Breast epithelium (tissue), 4 donors: Measurements from ENCODE around the gene LYPD3. TPM values are rescaled to one million over a fixed set of nuclear protein-coding genes. Genes with fewer than 3 reads are reported as not detected.

Experiments used
- DNase-seq, 2 donors: peaks; one replicate each; pipeline ENCODE4 v3.0.0-alpha.2; 2019; ENCODE audit warnings: low spot score in 2 of 2
- H3K27ac ChIP-seq, 2 donors: fragments of 200-600 bp; sonication (generic) in 1 of 2; one replicate each; pipeline ENCODE4 v1.5.1; 2016 to 2019; ENCODE audit warnings: mild to moderate bottlenecking in 1 of 2
- H3K27me3 ChIP-seq, 2 donors: fragments of 200-600 bp; sonication (generic) in 1 of 2; one replicate each; pipeline versions ENCODE4 v1.5.1 to v1.6.0; 2017 to 2019; ENCODE audit warnings: control low read depth in 1 of 2, mild to moderate bottlenecking in 1 of 2
- H3K36me3 ChIP-seq: fragments of 200-600 bp; one replicate; pipeline ENCODE4 v1.5.1; 2019
- H3K4me1 ChIP-seq, 2 donors: fragments of 200-600 bp; sonication (generic); one replicate each; pipeline ENCODE4 v1.5.1; 2016 to 2019; ENCODE audit warnings: control low read depth in 1 of 2
- H3K4me3 ChIP-seq, 3 donors: fragments of 200-600 bp; sonication (generic); 1 replicate in 2 of 3; 2 replicates in 1 of 3; pipeline ENCODE4 v1.5.1; 2016 to 2019; ENCODE audit warnings: mild to moderate bottlenecking in 3 of 3, moderate library complexity in 2 of 3
- H3K9me3 ChIP-seq, 2 donors: fragments of 200-600 bp; sonication (generic) in 1 of 2; one replicate each; pipeline ENCODE4 v1.5.1; 2016 to 2019; ENCODE audit warnings: control low read depth in 1 of 2
- POLR2A ChIP-seq: fragments of 450-650 bp; IDR thresholded peaks from one replicate; pipeline ENCODE4 v1.6.1; 2016; ENCODE audit warnings: antibody characterized with exemption, mild to moderate bottlenecking, moderate library complexity
- POLR2AphosphoS5 ChIP-seq, 3 donors: sonication (generic); formaldehyde crosslinking; IDR thresholded peaks; one replicate each; pipeline ENCODE4 v1.6.1; 2017; ENCODE audit warnings: antibody characterized with exemption in 3 of 3
- intact Hi-C: fragments of 100-400 bp; cut with DNase I; formaldehyde crosslinking; loops from one replicate; pipeline ENCODE4 v1.15.1; 2023; ENCODE audit warnings: low total_unique reads
- total RNA-seq, 3 donors: library from RNA; depleted of rRNA; stranded (reverse); fragments of >200 nt; gene quantifications; one replicate each; pipeline ENCODE4 v1.1.0, GENCODE V29; 2016
- TF ChIP-seq, protein P1 (sequence below), 3 donors: fragments of 450-650 bp; IDR thresholded peaks; one replicate each; pipeline ENCODE4 v1.5.1; 2016 to 2017; ENCODE audit warnings: antibody characterized with exemption in 3 of 3, mild to moderate bottlenecking in 3 of 3, moderate library complexity in 3 of 3

The LYPD3 gene
- total RNA-seq, 3 donors from 2014 or later, result 5.2 to 17.6 TPM; not detected in 1

DNA sequence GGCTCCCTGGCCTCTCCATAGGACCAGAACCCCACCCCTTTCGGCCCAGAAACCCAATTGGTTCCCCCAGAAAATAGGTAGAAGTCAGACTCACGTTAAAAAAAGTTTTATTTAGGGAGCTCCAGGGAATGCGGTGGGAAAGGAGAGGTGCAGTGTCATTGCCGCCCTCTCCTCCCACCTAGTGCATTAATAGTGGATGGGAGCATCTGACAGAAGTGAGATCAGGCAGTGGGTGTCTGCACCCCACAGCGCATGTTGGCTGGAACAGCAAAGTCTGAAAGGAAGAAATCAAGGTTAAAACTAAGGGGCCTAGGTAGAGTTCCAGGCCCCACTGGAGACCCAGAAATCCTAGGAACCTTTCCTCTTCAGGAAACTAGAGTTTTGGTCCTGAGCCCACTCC is 41.2 kb upstream of the LYPD3 start:
- TF ChIP-seq POLR2AphosphoS5 (IDR thresholded peaks at IDR 0.05), result no peak
- intact Hi-C loops, result no loop called here

DNA sequence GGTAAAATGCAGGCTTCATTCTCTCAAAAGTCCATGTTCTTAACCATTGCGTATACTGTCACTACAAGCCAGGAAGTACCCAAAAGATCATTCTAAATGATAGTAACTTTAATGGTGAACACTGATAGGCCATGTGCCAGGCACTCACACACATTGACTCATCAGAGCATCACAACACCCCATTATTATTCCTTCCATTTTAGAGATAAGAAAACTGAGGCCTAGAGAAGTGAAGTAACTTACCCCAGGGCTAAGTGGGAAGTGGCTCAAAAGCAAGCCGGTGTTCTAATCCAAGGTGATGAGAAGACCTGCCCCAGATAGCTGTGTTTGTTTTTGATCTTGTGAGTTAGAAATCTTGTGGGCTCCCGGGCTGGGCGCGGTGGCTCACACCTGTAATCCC is 40.5 kb upstream of the LYPD3 start:
- no peak for TF ChIP-seq POLR2A
- TF ChIP-seq, protein P1, sequence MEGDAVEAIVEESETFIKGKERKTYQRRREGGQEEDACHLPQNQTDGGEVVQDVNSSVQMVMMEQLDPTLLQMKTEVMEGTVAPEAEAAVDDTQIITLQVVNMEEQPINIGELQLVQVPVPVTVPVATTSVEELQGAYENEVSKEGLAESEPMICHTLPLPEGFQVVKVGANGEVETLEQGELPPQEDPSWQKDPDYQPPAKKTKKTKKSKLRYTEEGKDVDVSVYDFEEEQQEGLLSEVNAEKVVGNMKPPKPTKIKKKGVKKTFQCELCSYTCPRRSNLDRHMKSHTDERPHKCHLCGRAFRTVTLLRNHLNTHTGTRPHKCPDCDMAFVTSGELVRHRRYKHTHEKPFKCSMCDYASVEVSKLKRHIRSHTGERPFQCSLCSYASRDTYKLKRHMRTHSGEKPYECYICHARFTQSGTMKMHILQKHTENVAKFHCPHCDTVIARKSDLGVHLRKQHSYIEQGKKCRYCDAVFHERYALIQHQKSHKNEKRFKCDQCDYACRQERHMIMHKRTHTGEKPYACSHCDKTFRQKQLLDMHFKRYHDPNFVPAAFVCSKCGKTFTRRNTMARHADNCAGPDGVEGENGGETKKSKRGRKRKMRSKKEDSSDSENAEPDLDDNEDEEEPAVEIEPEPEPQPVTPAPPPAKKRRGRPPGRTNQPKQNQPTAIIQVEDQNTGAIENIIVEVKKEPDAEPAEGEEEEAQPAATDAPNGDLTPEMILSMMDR (IDR thresholded peaks at IDR 0.05), result no peak
- Histone ChIP-seq H3K4me1 (peaks cover 0 to 3% of the 10 kb centered on the region in 2 donors), H3K27ac (no peak overlapping the region), H3K9me3 (no peaks in the 10 kb centered on the region), H3K36me3 (no peaks in the 10 kb centered on the region), H3K4me3 (no peak overlapping the region), H3K27me3 (no peaks in the 10 kb centered on the region)
- intact Hi-C loops, result no loop called here
- DNase-seq, result no peak

More for the DNA sequence above, 41.2 kb upstream of the LYPD3 start:
- H3K27ac ChIP-seq, result no peak overlapping the region
- no peak for DNase-seq
- no peak overlapping the region for H3K4me3 ChIP-seq
- H3K9me3 ChIP-seq, result no peaks in the 10 kb centered on the region
- H3K36me3 ChIP-seq, result no peaks in the 10 kb centered on the region
- no peaks in the 10 kb centered on the region for H3K27me3 ChIP-seq
- H3K4me1 ChIP-seq, result peaks cover 0 to 3% of the 10 kb centered on the region in 2 donors

DNA sequence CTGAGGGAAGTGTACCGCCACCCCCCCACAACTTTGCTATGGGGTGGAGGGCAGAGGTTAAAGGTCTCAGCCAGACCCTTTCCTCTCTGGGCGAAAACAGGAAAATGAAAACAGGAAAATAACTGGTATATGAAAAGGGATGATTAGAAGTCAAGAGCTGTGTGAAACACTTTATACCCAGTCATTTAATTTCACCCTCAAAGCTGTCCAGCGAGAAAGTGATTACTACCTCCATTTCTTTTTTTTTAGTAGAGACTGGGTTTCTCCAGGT is 39.7 kb upstream of the LYPD3 start:
- Histone ChIP-seq H3K36me3 (no peaks in the 10 kb centered on the region), H3K27ac (peak overlapping the region; percentile 80 to 94), H3K27me3 (no peaks in the 10 kb centered on the region), H3K4me3 (peak overlapping the region in 2 of 3 donors; percentile 67 to 97), H3K4me1 (peaks cover 0 to 3% of the 10 kb centered on the region in 2 donors), H3K9me3 (no peaks in the 10 kb centered on the region)
- DNase-seq, result no peak
- TF ChIP-seq POLR2AphosphoS5 (IDR thresholded peaks at IDR 0.05) (no peak), POLR2A (no peak)
- TF ChIP-seq, protein P1 (IDR thresholded peaks at IDR 0.05), result no peak
- intact Hi-C loops, result no loop called here

DNA sequence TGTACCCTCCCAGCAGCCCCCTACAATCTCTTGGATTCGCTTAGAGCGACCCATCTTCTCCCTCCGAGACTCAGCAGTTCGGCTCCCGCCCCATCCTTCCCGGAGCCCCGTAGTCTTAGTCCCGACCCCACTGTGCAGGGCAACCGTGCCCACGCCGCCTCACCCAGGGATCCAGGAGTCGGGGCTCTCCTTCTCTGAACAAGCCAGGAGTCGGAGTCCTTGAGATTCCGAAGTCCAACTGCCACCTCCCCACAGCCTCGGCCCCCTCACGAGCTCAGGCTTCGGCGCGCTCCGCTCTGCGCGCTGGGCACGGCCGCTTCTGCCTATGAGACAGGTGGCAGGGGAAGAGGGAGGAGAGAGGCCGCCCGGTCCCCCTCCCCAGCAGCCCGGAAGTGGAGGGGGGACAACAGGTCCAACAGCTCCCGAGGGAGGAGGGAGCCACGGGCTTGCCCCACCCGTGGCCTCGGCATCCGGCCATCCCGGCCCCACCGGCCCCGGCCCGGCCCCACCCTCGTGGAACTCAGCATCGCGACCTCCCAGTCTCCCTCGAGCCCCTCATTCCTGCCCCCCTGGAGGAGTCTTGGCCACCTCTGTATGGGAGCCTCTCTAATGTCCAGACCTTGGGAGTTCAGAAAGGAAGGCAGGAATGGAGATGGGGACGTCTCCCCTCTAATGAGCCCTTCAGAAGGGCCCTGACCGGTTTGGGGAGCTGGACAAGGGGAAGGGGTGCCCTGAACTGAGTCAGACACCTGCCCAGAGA is 39.2 kb upstream of the LYPD3 start, which contains the start of gene PHLDB3:
Gene PHLDB3 (minus strand): TSS at position 321 of the 760 bp plus-strand sequence. CDS start 628 bp downstream, outside the sequence.
- H3K27me3 ChIP-seq, result no peaks in the 10 kb centered on the region

DNA sequence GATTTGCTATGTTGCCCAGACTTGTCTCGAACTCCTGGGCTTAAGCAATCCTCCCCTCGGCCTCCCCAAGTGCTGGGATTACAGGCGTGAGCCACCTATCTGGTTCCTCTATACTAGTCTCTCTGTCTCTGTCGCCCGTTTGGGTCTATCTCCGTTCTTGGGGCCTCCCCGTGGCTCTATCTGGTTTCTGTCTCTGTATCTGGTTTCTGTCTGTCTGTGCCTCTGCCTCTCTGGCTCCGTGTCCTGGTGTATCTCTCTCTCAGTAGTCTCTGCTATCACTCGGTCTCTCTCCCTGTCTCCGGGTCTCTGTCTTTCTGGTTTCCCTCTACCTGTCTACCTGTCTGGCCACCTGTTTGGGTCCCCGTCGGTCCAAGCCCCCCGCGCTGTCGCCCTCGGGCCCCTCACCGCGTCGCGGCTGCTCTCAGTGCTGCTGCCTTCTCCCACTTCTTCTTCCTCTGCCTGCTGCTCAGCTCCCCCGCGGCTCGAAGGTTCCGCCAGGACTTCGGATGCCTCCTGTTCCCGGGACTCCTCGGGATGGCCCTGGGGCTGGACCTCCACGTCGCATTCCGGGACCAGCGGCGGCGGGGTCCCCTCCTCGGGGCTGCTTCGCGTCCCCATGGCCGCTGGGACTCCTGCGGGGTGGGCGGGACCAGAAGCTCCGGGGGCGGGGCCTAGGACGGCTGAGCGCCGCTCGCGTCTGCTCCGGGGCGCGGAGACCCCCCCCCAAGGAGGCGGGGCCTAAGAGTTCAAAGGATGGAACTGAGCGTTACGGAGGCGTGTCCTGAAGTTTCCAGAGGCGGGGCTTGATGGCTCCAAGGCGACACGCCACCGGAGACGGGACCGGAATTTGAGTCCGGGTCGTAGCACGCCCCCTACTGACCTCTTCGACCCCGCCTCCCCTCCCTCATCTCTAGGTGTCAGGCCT is 38.4 kb upstream of the LYPD3 start:
- H3K9me3 ChIP-seq, result no peaks in the 10 kb centered on the region
- H3K36me3 ChIP-seq, result no peaks in the 10 kb centered on the region
- H3K4me1 ChIP-seq, result peaks cover 0 to 3% of the 10 kb centered on the region in 2 donors
- peak in 2 of 3 donors; percentile 13 to 54 for TF ChIP-seq POLR2AphosphoS5 (IDR thresholded peaks at IDR 0.05)
- no peak for TF ChIP-seq POLR2A
- TF ChIP-seq, protein P1 (IDR thresholded peaks at IDR 0.05), result no peak
- peak overlapping the region; percentile 62 to 97 (median 67) for H3K4me3 ChIP-seq
- peak overlapping the region; percentile 80 to 94 for H3K27ac ChIP-seq
- H3K27me3 ChIP-seq, result no peaks in the 10 kb centered on the region
- intact Hi-C loops, result no loop called here
- peak; percentile 97 to 98 for DNase-seq

More for the DNA sequence above, 39.2 kb upstream of the LYPD3 start, which contains the start of gene PHLDB3:
- Histone ChIP-seq H3K4me1 (peaks cover 0 to 3% of the 10 kb centered on the region in 2 donors), H3K27ac (peak within 1 kb of the TSS; percentile 80 to 94), H3K9me3 (no peaks in the 10 kb centered on the region), H3K36me3 (no peaks in the 10 kb centered on the region), H3K4me3 (peak within 1 kb of the TSS; percentile 62 to 97 (median 67))
- intact Hi-C loops, result no loop called here
- TF ChIP-seq, protein P1 (IDR thresholded peaks at IDR 0.05), result no peak
- TF ChIP-seq POLR2AphosphoS5 (IDR thresholded peaks at IDR 0.05) (no peak), POLR2A (no peak)
- DNase-seq, result peak; percentile 57 to 68
